HL-60/S4 treated with phorbol 12-myristate 13-acetate at 8.2 ng/mL for 4 days and 3 days (cell line): ENCODE measurements around the gene TBC1D16.
"Not testable (repeated sequence)": the region's sequence is repeated elsewhere in the genome, so short reads cannot be mapped to it uniquely, and the experiment has no call there.

Experiments used
- in situ Hi-C: fragments of 300-500 bp; cut with MboI; formaldehyde crosslinking; loops from 2 replicates; pipeline ENCODE4 v1.15.0; 2022; ENCODE audit warnings: low sequenced_read_pairs

Gene TBC1D16

DNA sequence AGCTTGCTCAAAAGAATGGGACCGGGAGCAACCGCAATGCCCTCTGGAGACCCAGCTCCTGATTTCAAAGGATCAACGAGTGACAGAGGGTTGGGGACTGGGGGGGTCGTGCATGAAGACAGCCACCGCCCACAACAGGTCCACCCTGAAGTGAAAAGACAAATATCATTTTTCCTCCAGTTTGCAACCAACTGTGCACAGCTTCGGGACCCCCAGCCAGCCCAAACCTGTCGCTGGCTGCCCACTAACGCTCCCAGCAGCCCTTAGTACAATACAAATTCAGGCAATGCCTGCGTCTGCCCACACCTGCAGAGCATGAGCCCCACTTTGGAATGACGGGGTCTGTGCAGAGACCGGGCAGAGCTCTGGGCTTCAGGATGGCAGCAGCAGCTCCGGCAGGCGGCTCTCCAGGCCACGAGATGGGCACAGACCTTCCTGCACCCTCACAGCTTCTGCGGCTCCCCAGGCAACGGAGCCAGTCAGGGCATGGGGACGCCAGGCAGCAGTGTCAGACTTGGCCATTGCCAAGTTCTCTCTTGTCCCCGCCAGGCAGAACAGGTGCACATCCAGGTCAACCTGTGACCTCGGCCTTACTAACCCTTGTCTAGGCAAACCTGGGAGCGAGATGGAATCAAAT, 60.1 kb downstream of the TBC1D16 start:
- in situ Hi-C loops, result no loop called here

DNA sequence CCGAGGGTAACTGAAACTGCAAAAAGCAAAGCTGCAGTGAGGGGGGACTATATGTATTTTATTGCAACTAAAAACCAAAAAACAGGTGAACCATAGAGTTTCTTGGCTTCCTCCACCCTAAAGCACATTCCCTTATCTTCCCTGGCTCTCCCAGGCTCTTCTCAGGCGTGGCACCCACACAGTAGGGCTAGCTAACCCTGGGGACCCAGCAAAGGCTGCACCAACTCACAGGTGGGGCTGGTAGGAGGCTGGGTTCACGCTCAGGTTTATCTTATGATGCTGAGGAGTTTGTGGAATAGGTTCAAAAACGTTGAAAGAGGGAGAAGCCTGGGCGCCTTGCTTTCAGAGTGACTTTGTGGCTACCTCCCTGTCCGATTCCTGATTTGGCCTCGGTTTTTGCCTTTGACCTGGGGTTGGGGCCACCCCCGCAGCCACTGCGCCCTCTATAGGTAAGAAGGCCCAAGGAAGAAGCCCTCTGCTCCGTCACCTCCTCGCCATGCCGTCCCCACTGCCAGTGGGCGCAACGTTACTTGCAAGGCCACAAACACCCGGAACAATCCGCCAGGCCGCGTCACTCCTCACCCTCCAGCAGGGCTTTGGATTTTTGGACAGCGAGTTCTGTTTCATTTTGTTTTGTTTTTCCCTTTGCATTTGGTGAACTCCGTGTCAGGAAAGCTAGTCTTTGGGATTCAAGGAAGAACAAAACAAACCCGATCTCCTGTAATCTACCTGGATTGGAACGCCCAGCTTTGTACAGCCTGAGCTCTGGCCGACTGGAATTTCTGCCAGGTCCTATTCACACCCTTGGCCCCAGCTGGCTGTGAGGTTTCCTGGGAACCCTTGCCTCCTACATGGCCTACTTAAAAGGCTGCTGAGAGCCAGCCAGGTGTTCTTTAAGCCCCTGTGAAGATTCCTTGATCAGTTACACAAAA, 60.8 kb downstream of the TBC1D16 start:
- in situ Hi-C loops, result no loop called here

DNA sequence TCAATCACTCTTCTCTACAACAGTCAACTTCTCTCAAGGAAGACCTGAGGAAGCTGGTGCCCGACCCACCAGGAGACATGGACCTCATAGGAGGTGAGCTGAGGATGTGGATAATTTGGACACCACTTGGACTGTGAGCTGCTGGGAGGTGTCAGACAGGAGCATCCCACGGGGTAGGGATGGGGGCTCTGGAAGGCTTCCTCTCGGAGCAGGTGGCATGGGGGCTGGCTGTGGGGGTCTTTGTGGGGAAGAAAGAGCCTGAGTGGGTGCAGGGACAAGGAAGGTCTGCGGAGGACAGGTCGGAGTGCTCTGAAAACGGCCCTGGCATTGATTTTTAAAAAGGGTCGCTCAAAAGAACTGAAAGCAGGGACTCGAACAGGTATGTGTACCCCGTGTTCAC, 64.0 kb downstream of the TBC1D16 start:
- in situ Hi-C loops, result no loop called here

DNA sequence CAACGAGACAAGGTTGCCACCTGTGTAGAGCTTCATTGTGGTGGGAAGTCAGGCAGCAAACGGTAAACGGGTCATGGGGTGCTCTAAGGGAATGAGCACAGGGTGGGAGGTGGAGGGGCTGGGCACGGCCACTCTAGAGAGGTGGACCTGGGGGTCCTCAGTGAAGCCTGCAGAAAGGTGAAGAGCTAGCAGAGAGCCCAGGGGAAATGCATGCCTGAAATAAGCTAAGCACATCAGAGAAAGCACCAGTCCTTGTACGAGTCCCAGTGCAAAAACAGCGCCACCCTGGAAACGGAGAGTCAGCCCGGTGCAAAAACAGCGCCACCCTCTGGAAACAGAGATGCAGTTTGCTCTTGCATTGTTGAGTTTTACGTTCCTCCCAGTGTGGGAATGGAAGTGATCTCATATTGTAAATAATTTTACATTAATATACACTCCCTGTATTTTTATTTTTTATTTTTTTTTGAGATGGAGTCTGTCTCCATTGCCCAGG, 65.0 kb downstream of the TBC1D16 start:
- in situ Hi-C loops, result no loop called here

DNA sequence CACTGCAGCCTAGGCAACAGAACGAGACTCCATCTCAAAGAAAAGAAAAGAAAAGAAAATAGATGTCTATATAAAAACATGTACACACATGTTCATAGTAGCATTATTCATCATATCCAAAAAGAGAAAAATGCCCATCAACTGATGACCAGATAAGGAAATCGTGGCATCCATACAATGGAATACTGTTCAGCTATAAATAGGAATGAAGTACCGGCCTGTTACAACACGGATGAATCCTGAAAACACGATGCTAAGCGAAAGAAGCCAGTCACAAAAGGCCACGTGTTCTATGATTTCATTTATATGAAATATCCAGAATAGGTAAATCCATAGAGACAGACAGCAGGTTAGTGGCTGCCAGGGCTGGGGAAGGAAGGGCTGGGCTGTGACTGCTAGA, 65.8 kb downstream of the TBC1D16 start:
- in situ Hi-C loops, result no loop called here

DNA sequence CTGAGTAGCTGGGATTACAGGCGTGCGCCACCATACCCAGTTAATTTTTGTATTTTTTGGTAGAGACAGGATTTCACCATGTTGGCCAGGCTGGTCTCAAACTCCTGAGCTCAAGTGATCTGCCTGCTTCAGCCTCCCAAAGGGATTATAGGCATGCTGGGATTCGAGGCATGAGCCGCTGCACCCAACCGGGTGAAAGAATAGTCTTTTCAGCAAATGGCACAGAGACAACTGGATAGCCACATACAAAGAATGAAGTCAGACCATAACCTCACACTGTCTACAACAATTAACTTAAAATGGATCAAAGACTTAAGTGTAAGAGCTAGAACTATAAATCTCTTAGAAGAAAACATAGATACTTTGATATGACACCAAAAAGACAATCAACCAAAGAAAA, 67.6 kb downstream of the TBC1D16 start:
- in situ Hi-C loops, result no loop called here

DNA sequence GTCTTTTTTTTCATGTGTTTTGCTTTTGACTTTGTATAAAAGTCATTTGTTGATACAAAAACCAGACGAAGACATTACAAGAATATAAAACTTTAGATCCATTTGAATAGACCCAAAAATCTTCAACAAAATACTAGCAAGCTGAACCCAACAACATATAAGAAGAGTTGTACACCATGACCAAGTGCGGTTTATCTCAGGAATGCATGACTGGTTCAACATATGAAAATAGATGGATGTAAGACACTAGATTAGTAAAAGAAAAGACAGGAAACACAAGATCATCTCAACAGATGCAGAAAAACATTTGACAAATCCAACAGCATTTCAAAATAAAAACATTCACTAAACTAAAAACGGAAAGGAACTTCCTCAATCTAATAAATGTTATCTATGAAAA, 69.0 kb downstream of the TBC1D16 start:
- in situ Hi-C loops, result no loop called here

DNA sequence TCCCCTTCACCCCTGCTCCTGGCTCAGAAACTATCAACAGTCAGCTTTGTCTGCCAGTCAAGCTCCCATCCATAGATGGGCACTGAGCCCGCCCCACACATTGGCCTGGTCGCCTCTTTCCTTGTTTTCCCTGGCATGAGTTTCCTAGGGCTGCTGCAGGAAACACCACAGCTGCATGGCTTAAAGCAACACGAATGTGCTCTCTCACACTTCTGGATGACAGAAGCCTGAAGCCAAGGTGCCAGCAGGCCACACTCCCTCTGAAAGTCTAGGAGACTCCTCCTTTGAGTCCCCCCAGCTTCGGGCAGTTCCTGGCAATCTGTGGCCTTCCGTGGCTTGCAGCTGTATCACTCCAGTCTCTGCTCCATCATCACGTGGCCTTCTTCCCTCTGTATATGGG, 69.9 kb downstream of the TBC1D16 start:
- in situ Hi-C loops, result no loop called here

DNA sequence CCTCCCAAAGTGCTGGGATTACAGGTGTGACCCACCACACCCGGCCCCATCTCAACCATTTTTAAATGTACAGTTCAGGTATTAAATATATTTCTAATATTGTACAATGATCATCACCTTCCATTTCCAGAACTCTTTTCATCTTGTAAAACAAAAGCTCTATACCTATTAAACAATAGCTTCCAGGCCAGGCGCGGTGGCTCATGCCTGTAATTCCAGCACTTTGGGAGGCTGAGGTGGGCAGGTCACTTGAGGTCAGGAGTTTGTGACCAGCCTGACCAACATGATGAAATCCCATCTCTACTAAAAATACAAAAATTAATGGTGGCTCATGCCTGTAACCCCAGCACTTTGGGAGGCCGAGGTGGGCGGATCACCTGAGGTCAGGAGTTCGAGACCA, 73.2 kb downstream of the TBC1D16 start:
- in situ Hi-C loops, result not testable (repeated sequence)

DNA sequence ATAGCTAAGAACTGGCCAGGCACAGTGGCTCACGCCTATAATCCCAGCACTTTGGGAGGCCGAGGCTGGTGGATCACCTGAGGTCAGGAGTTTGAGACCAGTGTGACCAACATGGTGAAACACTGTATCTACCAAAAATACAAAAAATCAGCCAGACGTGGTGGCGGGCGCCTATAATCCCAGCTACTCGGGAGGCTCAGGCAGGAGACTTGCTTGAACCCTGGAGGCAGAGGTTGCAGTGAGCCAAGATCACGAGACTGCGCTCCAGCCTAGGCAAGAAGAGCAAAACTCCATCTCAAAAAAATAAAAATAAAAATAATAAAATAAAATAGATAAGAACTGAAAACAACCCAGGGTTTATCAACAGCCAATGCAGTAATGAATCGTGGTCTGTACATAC, 74.1 kb downstream of the TBC1D16 start:
- in situ Hi-C loops, result not testable (repeated sequence)

DNA sequence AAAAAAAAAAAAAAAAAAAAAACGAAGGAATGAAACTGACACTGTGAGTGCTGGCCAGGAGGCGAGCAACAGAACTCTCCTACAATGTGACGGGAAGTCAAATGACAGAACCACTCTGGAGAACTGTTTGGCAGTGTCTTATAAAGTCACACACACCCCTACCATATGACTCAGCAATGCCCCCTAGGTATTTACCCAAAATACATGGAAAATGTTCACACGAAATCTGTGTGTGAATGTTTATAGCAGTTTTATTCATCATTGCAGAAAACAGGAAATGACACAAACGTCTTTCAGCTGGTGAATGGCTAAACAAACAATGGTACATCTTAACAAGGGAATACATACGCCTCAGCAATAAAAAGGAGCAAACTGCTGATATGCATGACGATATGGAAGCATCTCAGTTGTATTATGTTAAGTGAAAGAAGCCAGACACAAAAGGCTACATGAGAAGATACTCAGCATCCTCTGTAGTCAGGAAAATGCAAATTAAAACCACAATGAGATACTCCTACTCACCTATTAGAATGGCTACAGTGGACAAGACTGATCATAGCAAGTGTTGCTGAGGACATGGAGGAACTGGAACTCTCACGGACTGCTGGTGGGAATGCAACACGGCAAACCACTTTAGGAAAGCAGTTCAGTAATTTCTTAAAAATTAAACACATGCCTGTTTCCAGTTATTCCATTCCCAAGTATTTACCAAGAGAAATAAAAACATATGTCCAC, 74.7 kb downstream of the TBC1D16 start:
- in situ Hi-C loops, result no loop called here

DNA sequence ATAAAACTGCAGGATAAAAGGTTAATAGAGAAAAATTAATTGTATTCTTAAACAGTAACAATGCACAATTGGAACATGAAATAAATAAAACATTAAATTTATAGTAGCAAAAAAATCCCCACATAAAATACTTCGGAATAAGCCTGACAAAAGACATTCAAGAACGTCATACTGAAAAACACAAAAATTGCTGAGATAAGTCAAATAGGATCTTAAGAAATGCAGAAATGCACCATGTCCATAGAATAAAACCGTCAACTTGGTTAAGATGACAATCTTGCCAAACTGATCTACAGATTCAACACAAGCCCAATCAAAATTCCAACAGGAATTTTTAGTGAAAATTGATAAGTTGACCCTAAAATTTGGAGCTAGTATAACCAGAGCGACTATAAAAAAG, 76.6 kb downstream of the TBC1D16 start:
- in situ Hi-C loops, result no loop called here

DNA sequence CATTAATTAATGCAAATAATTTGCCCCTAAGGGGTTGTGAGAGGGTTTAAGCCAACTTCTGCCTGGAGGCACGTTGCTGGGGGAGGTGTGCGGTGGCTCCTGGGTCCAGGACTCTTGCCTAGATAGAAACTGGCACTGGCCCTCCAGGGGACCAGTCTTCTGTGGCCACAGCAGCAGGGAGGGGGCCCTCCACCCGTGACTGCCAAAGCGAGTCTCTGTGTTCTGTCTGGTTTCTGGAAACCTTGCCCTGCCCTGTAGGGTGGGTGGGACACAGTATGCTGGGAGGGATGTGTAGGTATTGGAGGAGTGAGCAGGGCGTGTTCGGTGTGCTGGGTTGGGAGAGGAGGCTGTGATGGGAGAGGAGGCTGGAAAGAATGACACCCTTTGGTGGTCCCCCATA, 78.8 kb downstream of the TBC1D16 start:
- in situ Hi-C loops, result no loop called here

DNA sequence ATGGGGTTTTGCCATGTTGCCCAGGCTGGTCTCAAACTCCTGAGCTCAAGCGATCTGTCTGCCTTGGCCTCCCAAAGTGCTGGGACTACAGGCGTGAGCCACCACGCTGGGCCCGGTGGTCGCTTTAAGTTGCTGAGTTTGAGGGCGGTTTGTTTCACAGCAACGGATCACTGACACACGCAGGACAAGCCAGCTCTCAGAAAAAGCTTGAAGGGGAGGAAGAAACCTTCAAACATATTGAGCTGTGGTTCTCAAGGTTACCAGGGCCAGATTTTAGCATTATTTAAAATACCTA, 79.3 kb downstream of the TBC1D16 start:
- in situ Hi-C loops, result not testable (repeated sequence)

DNA sequence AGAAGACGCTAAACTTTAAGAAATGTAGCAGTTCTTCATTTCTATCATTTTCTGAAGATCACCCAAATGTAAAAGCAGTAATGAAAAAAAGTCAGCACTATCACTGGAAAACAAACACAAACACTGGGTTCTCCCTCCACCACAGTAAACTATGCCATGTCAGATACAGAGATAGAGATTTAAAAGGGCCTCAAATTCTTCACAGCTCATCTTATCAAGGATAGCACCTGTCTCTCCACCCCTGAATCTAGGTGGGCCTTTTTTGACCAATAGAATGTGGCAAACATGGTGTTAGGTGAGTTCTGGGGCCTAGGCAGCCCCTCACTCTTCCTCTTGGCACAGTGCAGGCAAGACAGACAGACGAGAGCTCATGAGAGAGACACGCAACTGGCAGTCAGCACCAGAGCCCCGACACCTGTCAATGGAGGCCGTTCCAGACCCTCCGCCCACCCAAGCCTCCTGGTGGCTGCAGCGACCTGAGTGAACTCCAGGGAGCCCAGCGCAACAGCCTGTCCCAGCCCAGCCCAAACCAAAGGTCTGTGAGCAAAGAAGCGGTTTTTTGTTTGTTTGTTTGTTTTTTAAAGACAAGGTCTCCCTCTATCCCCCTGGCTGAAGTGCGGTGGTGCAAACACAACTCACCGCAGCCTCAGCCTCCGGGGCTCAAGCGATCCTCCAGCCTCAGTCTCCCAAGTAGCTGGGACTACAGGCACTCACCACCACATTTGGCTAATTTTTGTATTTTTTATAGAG, 79.8 kb downstream of the TBC1D16 start:
- in situ Hi-C loops, result no loop called here

DNA sequence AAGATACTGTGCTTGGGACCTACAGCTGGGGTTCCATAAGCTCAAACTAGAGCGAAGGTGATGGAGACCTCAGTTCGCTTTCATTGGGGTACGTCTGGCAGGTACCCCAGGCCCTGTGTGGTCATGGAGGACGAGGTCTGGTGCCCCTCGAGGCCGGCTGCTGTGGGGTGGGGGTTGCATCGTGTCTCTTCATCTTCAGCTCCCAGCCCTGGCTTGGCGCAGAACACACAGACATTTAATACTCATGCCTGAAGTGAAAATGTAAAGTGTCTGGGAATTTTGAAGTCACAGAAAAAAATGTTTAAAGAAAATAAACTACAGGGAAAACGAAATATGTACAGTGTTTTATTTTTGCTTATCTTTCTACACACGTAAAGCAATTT, 80.5 kb downstream of the TBC1D16 start:
- in situ Hi-C loops, result no loop called here

DNA sequence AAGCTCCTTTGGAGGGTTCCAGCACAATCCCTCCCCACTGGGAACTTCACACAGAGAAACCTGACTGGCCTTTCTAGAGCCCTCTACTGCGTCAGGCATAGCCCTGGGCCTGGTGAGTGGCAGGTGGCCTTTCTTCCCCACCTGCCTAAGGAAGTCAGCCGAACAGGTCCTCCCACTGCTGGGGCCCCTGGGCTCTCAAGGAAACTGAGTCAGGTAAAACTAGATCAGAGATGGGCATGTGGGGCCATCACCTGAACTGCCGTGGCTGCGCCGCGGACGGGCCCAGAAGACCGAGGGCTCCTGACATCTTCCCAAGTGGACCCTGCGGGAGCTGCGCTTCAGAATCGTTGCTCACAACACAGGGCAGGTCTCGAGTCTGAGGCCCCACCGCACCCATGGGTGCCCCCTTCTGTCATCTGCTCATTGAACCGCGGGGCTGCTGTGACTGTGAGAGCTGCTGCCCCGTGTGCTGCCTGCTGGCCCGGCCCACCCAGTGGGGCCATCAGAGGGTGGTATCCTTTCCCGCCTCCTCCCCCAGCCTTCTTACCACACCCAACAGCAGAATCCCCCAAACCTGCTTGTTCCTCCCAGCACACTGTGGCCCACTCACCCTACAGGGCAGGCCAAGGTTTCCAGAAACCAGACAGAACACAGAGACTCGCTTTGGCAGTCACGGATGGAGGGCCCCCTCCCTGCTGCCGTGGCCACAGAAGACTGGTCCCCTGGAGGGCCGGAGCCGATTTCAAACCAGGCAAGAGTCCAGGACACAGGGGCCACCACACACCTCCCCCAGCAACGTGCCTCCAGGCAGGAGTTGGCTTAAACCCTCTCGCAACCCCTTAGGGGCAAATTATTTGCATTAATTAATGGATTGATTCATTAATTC, 81.1 kb downstream of the TBC1D16 start:
- in situ Hi-C loops, result no loop called here

DNA sequence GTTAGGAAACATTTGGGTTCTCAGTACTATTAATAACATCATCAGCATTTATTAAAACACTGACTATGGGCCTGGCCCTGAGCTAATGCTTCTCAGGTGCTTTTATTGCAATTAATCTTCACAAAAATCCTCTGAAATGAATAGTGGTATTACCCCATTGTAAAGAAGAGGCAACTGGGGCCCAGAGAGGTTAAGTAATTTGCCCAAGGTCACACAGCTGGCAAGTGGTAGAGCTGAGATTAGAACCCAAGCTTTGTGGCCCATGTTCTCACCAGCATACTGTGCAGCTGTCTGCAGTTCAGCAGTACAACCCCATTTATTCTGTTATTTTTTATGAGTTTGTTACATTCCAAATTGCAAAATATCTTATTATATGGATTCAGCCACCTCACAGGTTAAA, 82.3 kb downstream of the TBC1D16 start:
- in situ Hi-C loops, result no loop called here

DNA sequence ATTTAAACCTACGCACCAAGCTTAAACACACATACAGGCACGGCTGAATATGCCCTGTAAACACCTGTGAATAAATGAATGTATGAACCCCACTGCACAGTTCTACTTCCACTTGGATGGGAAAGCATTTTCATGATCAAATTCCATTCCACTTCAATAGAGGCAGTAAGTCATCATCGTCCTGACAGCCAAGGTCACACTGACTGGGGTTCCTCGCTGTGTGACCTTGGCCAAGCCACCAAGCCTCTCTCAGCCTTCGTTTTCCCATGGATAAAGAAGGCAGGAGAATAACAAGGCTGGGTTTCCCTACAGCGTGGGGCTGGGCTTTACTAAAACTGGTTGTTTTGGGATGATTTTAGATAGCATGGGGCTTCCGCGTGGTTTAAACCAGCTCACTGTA, 82.8 kb downstream of the TBC1D16 start:
- in situ Hi-C loops, result no loop called here

DNA sequence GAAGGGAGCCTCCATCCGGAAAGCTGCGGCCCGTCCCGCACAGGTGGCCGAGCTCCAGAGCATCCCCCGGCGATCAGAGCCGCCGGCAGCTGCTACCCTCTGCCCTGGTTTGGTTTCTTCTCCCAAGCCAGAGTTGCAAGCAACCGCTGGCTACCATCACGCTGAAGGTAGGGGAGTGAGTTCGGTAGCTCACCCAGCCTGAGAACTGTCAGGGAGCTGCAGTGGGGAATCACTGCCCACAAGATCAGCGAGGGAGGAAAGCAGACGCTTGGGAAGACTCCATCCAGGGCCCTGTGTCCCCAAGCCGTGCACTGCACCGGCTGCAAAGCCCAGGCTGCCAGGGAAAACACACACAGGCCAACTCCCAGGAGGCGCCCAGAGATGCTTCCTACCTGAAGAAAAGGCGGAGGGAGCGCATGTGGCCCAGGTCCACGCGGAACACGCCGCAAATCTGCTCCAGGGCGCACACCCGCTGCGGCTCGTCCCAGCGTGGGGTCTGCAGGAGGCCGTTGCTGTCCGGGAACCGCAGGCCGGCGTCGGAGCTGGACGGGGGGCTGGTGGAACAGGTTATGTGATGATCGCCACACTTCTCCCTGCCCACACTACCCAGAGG, 83.3 kb downstream of the TBC1D16 start:
- in situ Hi-C loops, result no loop called here
